Left hindlimb (tissue), 1 donor: ENCODE data around the gene ZSWIM1.
"Not testable (repeated sequence)": the region's sequence is repeated elsewhere in the genome, so short reads cannot be mapped to it uniquely, and the experiment has no call there.

ENCODE experiments used
- DNase-seq: peaks from one replicate; pipeline ENCODE4 v3.0.0-alpha.2; 2018

ZSWIM1 gene

GRCh38 chr20:45909817-45910669 lies 29.0 kb downstream of the ZSWIM1 start:
- DNase-seq = no peak

DNA sequence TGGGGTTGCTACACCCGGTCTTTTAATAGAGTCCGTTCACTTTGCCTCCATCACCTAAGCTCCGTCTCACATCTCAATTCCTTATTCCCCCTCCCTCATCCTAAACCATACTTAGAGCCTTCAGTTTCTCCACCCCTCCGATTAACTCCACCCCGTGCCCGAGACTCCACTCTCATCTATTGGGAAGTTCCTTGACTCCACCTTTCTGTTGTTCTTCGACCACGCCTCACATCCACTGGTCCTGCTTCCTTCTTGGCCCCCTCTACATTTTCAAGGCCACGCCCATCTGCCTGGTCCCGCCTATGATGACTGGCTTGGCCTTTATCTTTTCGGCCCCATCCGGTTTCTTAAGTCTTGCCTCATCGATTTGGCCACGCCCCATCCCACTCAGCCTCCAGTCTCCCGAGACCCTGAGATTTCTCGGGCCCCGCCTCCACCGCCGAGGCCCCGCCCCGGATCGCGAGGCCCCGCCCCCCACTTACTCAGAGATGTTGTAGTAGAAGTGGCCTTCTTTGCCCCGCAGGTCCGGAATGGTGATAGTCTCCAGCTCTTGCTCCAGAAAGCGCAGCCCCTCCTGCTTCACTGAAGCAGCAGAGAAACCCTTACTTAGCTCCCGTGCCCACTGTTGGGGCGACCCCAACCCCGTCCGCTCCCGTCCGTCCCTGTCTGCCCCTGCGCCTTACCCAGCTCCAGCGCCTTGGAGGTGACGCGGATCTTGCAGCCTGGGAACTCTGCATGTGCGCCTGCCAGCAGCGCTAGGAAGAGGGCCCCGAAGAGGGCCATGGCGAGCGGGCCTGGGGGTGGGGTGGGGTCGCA lies 29.9 kb downstream of the ZSWIM1 start:
- DNase-seq = peak; percentile 94

DNA sequence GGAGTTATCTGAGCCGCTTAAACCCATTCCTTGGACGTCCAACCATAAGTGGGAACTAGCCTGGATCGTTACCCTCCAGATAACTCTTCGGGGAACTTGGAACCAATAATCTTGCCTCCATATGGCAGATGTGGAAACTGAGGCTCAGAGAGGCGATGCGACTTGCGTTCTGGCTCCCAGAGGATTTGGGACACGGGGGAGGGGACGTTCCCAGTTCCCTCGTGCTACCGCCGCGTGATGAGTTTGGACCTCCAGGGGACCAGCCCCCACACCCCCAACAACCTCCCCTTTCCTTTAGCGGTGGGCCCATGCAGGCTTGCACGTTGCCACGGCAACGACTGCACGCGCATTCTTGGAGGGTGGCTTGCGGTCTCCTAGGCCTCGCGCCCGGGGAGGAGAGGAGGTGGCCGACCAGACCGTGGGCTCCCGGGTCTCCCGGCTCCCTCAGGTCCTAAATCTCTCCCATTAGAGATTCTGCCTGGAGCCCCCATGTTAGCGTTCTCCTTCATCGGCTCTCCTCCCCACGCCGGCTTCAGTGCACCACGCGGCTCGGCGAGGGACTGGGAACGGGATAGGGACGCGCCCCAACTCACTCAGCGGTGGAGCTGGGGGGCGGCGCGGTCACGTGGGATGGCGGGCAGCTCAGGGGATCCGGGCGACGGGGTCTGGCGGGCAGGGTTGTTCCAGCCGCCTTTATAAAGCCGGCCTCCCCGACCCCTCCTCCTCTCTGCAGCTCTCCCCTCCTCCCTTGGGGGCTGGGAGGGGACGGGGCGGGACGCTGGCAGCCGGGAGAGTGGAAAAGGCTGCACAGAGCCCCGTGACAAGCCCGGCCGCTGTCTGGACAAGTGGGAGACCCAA lies 30.7 kb downstream of the ZSWIM1 start, which contains the start of gene PLTP:
PLTP (minus strand) TSS at position 670 of the 858 bp plus-strand sequence. CDS start 703 bp downstream, outside the sequence.
- peak; percentile 84 for DNase-seq

GRCh38 chr20:45912344-45912682 lies 31.3 kb downstream of the ZSWIM1 start:
- no peak for DNase-seq

- no peak for DNase-seq
Observed at GRCh38 chr20:45913116-45913515, 32.1 kb downstream of the ZSWIM1 start.

DNA sequence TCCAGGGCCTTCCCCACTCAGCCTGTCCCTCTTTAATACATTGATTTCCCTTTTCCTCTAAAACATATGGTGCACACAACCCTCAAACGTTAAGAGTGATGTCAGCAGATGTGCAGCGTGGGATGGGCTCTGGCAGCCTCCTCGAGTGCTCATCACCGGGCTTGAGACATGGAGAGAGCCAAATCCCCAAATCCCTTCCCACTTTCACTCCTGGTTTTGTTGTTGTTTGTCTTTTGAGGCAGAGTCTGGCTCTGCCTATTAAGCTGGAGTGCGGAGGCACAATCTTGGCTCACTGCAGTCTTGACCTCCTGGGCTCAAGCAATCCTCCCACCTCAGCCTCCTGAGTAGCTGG lies 36.7 kb downstream of the ZSWIM1 start:
- DNase-seq = peak; percentile 76

- DNase-seq = no peak
Observed at GRCh38 chr20:45918182-45918737, 37.2 kb downstream of the ZSWIM1 start.

- no peak for DNase-seq
Observed at GRCh38 chr20:45918779-45919537, 37.9 kb downstream of the ZSWIM1 start.

- DNase-seq = peak; percentile 75
Observed at GRCh38 chr20:45919542-45920399, 38.7 kb downstream of the ZSWIM1 start.

DNA sequence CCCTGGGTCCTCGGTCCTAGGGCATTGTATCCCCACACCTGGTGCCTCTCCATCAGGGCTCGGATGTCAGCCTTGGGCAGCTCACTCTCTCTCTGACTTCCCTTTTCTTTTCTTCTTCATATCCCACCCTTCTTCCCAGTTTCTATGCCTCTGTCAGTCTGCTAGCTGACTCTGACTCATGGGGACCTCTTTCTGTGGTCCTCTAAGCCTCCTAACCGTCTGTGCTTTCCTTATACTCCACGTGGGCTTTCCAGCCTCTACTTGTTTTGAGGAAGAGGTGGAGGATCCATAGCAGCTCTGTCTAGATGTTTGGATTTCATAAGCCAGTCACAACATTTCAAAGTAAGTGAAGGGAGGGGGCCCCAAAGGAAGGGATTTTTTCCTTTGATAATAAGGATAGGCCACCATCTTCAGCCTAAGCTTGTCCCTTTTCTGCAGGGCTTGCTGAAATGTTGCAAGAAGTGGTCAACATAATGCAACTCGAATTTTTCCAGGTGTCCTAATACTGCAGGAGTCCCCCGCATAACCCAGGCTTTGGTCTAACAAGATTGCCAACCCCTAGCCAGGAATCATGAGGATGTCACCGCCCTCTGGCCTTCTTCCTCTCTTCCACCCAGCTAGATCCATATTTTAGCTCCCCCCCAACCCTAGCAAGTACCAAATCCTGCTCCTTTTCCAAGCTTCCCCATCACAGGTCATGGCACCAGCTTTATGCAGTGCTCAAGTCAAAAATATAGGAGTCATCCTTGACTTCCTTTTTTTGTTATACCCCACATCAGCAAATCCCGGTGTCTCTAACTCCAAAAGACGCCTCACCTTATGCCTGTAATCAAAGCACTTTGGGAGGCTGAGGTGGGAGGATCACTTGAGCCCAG lies 39.7 kb downstream of the ZSWIM1 start:
- DNase-seq = no peak

- DNase-seq = no peak
Observed at GRCh38 chr20:45921337-45922189, 40.5 kb downstream of the ZSWIM1 start.

- DNase-seq = no peak
Observed at GRCh38 chr20:45924391-45925261, 43.6 kb downstream of the ZSWIM1 start.

DNA sequence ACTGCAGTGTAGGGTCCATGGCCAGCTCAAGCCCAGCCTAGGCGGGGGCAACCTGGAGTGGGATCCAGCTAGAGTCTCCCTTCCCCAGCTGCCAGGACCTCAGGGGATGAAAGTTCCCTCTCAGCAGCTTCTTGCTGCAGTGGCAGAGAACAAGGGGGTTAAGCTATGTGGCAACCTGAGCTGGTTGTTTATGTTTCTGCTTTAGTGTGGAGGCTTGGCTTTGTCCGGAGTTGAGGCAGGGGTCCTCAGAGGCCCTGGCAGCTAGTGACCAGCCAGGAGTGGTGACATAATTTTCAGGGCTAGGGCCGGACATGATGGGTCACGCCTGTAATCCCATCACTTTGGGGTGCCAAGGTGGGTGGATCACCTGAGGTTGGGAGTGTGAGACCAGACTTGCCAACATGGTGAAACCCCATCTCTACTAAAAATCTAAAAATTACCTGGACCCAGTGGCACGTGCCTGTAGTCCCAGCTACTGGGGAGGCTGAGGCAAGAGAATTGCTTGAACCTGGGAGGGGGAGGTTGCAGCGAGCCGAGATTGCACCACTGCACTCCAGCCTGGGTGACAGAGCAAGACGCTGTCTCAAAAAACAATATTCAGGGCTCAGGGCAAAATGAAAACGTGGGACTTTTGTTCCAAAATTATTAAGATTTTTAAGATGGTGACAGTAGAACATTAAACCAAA lies 44.9 kb downstream of the ZSWIM1 start:
- DNase-seq = no peak

GRCh38 chr20:45926731-45927070 lies 45.7 kb downstream of the ZSWIM1 start:
- no peak for DNase-seq

DNA sequence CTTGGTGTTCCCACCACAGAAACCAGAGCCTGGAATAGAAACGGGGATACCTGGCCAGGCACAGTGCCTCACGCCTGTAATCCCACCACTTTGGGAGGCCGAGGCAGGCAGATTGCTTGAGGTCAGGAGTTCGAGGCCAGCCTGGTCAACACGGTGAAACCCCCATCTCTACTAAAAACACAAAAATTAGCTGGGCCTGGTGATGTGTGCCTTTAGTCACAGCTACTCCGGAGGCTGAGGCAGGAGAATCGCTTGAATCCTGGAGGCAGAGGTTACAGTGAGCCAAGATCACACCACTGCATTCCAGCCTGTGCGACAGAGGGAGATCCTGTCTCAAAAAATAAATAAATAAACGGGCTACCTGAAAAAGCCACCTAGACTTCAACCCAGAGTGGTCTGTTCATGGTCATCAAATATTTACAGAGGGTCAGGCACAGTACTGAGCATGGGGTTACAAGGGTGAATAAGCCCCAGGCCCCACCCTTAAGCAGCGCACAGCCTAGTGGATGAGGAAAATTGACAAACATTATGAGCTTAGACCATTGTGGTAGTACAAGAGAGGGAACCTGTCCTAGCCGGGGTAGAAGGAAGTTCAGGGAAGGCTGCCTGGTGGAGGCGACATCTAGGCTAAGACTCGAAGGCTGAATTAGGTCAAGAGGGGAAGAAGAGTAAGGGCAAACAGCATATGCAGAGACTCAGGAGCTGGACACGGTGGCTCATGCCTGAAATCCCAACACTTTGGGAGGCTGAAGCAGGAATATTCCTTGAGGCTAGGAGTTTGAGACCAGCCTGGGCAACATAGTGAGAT lies 46.2 kb downstream of the ZSWIM1 start:
- DNase-seq = no peak

DNA sequence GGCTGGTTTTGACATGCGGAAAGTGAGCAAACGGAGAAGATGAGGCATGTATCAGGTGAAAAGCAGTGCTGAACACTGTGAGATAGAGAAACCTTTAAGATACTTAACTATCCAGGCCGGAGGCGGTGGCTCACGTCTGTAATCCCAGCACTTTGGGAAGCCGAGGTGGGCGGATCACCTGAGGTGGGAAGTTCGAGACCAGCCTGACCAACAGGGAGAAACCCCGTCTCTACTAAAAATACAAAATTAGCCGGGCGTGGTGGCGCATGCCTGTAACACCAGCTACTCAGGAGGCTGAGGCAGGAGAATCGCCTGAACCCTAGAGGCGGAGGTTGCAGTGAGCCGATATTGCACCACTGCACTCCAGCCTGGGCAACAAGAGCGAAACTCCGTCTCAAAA lies 50.7 kb downstream of the ZSWIM1 start:
- not testable (repeated sequence) for DNase-seq
